PC-9 (cell line): ENCODE measurements around the gene ZBTB26.

Experiments
- CTCF ChIP-seq: fragments of 200-600 bp; sonication (generic); conservative IDR thresholded peaks from 2 replicates; pipeline ENCODE4 v1.6.1; 2017; ENCODE audit warnings: mixed run types, antibody characterized with exemption, mild to moderate bottlenecking, moderate library complexity
- EZH2 ChIP-seq: fragments of 200-600 bp; sonication (generic); IDR thresholded peaks from 2 replicates; pipeline ENCODE4 v1.8.0; 2017; ENCODE audit warnings: antibody characterized with exemption, low read depth

DNA sequence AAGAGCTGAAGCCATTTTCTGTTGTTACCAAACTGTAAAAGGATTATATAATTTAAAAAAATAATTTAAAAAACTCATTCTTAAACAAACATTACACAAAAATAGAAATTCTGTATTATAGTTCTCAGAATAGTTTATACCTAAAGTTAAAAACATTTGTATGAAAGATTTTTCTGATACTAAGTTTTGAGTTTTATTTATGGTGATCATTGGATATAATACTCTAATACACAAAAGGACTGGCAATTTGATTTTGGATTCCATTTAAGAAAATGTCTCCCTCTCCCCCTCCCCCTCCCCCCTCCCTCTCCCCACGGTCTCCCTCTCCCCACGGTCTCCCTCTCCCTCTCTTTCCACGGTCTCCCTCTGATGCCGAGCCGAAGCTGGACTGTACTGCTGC lies 65.2 kb downstream of the ZBTB26 start:
- TF ChIP-seq CTCF = no peak
- no peak for TF ChIP-seq EZH2
